Measurements from ENCODE around the gene DOLPP1.

Gene DOLPP1

GRCh38 chr9:129093602-129094386 is 12.9 kb downstream of the DOLPP1 start:
- no peak for TF ChIP-seq CTCF (IDR thresholded peaks at IDR 0.05; ENCODE audit: insufficient read depth, low read depth, low read length, missing control alignments)
- H3K4me3 ChIP-seq (ENCODE audit: low read length) = no peak overlapping the region
- no peak for DNase-seq (ENCODE audit: low read depth)

DNA sequence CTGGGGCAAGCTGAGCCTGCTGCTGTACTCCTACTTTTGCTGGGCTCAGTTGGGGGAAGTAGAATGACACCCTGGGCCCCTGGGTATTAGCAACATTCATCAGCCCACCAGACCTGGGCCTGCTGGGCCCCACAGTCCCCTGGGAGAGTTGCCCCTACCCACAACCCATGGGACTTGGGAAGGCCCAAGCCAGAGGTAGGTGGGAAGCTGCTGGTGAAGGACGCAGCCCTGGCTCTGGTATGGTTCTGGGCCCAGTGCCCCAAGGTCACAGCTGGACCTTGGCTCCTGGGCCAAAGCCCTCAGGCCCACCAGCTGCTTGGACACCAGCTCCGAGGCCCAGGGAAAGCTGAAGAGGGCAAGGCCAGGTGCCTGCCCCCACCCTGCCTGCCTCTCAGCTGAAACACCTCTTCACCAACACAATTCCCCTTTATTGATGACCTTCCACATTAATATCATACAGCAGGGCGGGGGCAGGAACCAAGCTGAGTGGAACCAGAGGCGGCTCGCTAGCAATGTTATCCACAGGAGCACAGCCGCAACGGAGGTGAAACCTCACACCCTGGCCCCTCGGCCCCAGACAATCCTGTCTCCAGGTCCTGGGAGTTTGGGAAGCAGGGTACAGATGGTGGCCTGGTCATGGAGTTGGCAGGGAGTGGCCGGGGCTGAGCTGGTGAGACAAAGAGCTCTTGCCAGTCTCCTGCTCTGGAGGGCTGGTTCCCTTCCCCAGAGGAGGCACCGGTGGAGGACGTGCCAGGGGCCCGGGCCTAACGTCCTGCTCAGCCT is 13.7 kb downstream of the DOLPP1 start:
- no peak for TF ChIP-seq CTCF (IDR thresholded peaks at IDR 0.05; ENCODE audit: insufficient read depth, low read depth, low read length, missing control alignments)
- DNase-seq (ENCODE audit: low read depth) = no peak
- H3K4me3 ChIP-seq (ENCODE audit: low read length) = no peak overlapping the region

DNA sequence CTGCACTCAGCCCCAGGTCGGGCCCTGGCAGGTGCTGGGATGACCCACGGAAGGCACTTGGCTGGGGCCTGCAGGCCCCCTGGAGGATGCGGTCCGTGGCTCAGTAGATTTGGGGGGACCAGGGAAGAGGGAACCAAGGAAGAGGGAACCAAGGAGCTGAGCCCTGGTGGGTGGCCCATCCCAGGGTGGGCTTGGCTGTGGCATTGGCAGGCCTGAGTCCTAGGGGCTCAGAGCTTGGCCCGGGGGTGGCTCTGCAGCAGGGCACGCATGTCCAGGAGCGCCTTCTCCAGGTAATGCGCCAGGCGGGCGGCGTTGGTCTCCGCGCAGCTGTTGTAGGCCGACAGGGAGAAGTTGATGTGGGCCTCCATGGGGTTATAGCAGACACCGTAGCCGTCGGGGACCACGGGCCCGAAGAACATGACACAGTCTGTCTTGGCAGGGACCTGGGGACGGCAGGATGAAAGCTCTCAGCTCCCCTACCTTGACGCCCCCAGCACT is 14.3 kb downstream of the DOLPP1 start:
- no peak for DNase-seq (ENCODE audit: low read depth)
- TF ChIP-seq CTCF (IDR thresholded peaks at IDR 0.05; ENCODE audit: insufficient read depth, low read depth, low read length, missing control alignments) = no peak
- H3K4me3 ChIP-seq (ENCODE audit: low read length) = no peak overlapping the region

- no peak for TF ChIP-seq CTCF (IDR thresholded peaks at IDR 0.05; ENCODE audit: insufficient read depth, low read depth, low read length, missing control alignments)
- H3K4me3 ChIP-seq (ENCODE audit: low read length) = no peak overlapping the region
- DNase-seq (ENCODE audit: low read depth) = no peak
Measured at GRCh38 chr9:129095908-129096307, 15.0 kb downstream of the DOLPP1 start.

DNA sequence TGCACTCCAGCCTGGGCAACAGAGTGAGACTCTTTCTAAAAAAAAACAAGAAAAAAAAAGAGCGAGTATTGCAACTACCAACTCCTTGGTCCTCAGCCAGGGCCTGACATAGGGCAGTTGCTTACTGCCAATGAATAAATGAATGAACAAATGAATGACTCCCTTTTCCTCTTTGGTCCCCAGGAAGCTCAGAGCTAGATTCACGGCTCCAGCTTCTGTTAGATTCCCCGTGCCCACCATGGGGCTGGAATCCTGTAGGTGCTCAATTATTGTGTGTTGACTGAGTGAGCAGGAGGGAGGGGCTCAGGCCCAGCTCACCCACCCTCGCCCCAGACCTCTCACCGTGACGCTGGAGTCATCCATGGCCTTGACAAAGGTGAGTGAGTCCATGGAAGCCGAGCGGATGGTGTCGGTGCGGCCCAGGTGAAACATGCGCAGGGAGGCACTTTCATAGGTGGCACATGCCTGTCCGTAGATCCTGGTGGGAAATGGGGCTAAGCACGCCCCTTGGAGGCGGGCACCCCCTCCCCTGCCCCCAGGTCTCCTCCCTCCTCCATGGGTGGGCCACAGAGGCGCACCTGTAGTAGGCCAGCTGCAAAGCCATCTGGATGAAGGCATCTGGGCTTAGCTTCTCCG is 16.9 kb downstream of the DOLPP1 start:
- no peak overlapping the region for H3K4me3 ChIP-seq (ENCODE audit: low read length)
- no peak for DNase-seq (ENCODE audit: low read depth)
- TF ChIP-seq CTCF (IDR thresholded peaks at IDR 0.05; ENCODE audit: insufficient read depth, low read depth, low read length, missing control alignments) = no peak

DNA sequence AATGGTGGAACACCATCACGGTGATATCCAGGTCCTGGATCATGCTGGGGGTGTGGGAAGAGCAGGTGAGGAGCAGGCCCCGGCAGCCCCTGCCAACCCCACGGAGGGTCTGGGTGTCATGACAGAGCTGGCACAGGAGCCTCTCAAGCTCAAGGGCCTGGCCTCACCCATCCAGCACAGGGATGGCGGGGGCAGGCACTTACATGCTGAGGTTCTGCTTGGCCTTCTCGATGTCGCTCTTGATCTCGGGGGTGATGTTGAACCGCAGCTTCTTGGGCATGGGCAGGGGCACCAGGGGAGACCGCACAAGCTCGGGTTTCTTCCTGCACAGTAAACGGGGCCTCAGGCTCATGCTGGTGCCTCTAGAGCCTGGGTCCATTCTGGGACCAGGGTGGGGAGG is 17.4 kb downstream of the DOLPP1 start:
- DNase-seq (ENCODE audit: low read depth) = no peak
- TF ChIP-seq CTCF (IDR thresholded peaks at IDR 0.05; ENCODE audit: insufficient read depth, low read depth, low read length, missing control alignments) = no peak
- no peak overlapping the region for H3K4me3 ChIP-seq (ENCODE audit: low read length)

Measured in epithelial cell of esophagus (primary cell).